ENCODE measurements around the gene ANGEL2.
"Not testable (repeated sequence)": the region's sequence is repeated elsewhere in the genome, so short reads cannot be mapped to it uniquely, and the experiment has no call there.

The ANGEL2 gene, protein sequence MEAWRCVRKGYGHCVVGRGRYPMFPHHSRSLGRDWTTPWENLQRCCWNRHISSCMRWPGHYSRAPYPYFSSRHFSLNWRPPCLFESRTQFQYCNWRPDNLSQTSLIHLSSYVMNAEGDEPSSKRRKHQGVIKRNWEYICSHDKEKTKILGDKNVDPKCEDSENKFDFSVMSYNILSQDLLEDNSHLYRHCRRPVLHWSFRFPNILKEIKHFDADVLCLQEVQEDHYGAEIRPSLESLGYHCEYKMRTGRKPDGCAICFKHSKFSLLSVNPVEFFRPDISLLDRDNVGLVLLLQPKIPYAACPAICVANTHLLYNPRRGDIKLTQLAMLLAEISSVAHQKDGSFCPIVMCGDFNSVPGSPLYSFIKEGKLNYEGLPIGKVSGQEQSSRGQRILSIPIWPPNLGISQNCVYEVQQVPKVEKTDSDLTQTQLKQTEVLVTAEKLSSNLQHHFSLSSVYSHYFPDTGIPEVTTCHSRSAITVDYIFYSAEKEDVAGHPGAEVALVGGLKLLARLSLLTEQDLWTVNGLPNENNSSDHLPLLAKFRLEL

DNA sequence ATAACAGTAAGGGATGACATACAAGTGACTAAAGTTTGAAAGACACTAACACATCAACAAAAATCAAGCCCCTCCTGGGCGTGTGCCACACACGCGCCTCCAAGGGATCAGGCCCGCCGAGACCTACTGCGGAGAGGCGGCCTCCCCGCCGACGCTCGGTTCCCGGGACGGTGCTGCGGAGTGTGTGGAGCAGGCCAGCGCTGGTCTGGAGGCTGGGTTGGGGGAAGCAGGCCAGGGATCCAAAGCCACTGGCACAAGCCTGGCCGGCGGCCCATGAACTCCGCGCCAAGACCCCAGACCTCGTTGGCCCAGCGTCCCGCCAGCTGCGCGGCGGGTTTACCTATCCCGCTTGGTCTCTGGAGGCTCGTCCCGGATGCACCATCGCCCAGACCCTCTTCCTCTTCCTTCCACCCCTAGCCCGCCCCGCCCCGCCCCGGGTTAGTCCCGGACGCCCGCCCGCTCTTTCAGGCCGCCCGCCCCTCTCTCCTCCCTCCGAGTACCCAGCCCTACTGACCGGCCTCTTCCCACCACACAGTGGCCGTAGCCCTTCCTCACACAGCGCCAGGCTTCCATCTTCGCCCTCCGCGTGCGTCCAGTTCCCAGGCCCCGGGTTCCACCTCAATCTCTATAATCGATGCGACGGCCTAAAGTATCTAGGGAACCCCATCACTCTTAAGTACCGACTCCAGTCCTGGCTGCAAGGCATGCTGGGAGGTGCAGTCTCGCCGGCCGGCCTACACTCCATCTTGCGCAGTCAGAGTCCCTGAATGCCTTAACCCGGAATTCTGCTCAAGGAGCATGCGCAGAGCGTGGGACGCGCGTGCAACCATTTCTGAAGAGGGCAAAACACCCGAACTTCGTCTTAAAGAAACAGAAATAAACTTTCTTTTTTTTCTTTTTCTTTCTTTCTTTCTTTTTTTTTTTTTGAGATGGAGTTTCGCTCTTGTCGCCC, at the start of gene ANGEL2:
ANGEL2 (minus strand) TSS at position 769 of the 952 bp plus-strand sequence; CDS start at position 573, 196 bp downstream.
- peak; percentile 98 for DNase-seq

DNA sequence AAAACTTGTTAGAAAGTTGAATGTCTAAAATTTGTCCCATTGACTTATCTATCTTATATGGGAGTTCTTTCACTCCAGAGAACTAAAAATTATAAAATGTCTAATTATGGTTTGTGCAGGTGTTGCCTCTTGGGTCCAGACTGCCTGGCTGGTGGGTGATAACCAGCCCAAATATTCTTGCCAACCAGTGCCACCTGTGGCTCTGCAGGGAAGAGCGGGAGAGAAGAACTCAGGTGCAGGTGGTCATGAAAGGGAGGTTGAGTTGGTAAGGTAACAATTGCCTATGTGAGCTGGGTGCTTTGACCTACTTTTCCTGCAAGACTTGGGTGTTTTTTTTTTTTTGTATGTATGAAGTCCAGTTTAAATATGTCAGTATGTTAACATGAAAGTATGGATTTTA, 45.6 kb upstream of the ANGEL2 start:
- no peak for DNase-seq

DNA sequence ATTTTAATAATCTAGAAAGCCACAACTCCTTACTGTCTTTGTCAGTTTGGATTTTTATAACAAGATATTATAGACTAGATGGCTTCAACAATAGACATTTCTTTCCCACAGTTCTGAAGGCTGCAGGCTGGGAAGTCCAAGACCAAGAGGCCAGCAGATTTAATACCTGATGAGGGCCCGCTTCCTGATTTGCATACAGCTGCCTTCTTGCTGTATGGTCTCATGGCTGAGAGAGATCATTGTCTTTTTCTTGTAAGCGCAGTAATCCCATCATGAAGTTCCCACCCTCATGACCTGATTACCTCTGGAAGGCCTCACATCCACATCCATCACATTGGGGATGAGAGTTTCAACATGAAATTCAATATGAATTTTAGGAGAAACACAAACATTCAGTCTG, 45.2 kb upstream of the ANGEL2 start:
- no peak for DNase-seq

DNA sequence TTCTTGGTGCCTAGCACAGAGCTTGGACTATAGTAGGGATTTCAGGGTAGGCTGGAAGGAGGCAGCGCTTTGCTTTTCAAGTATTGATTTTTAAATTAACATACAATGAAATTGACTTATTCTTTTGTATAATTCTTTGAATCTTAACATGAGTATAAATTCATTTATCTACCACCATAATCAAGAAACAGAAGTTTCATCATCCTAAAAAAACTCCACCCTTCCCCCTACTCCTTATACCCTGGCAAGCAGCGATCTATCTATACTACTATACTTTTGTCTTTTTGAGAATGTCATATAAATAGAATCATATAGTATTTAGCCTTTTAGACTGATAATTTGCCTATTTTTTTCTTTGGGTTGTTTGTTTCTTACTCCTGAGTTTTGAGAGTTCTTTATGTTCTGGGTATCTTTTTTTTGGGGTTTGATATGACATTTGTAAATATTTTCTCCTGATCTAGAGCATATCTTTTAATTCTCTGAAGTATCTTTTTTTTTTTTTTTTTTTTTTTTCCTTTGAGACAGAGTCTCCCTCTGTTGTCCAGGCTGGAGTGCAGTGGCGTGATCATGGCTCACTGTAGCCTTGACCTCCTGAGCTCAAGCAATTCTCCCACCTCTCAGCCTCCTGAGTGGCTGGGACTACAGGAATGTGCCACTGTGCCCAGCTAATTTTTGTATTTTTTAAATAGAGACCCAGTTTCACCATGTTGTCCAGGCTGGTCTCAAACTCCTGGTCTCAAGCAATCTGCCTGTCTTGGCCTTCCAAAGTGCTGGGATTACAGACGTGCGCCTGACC, 41.8 kb upstream of the ANGEL2 start:
- DNase-seq = peak; percentile 49

DNA sequence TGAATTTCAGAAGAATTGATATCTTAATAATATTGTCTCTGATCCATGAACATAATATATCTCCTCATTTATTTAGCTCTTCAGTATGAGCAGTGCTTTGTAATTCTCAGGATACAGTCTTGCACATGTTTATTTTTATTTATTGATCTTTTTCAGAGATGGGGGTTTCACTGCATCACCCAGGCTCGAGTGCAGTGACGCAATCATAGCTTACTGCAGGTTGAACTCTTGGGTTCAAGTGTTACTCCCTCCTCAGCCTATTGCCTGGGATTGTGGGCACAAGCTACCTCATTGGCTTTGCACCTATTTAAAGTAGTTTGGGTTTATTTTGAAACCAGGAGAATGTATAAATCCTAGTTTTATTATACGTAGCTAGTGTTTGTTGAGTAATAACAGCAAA, 40.1 kb upstream of the ANGEL2 start:
- no peak for DNase-seq

DNA sequence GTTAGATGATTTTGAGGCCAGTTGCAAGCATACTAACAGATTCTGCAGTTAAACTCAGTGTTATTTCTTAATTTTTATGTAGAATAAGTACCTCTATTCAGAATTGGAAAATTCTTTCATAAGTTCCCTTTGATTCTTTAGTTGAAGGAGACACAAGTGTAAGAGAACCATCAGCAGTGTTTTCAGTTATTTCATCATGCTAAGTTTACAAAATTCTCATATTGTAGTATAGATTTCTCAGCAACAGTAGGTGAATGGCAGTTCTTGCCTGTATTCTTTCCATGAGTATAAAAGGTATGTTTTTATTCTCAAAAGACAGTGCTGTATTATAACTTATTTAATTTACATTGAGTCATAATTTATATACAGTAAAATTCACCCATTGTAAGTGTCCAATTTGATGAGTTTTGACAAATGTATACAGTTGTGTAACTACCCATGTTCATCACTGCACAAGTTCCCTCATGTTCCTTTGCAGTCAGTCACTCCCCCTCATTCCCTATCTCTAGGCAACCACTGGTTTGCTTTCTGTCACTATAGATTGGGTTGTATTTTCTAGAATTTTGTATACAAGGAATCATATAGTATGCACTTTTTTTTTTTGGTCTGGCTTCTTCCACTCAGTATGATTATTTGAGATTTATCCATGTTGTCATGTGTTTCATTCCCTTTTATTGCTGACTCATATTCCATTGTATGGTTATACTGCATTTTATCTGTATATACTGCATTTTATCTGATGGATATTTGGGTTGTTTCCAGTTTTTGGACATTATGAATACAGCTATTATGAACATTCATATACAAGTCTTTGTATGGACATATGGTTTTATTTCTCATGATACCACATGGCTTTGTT, 39.3 kb upstream of the ANGEL2 start:
- peak; percentile 68 for DNase-seq

DNA sequence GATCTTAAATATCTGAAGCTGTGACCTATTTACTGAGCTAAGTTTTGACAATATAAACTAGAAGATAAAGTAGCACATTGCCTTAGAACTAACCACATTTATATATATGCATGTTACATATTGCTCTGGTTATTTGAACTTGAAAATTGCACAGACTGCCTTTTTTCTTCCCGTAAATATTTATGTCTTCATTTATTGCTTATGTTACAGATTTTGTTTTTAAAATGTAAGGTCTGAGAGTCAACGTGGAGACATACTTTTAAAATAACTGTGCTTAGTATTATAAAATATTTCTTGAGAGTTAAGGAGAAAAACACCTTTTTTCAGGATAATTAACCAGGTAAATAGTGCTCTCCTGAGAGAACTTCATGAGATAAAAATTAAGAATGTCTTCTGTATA, 38.5 kb upstream of the ANGEL2 start:
- no peak for DNase-seq

DNA sequence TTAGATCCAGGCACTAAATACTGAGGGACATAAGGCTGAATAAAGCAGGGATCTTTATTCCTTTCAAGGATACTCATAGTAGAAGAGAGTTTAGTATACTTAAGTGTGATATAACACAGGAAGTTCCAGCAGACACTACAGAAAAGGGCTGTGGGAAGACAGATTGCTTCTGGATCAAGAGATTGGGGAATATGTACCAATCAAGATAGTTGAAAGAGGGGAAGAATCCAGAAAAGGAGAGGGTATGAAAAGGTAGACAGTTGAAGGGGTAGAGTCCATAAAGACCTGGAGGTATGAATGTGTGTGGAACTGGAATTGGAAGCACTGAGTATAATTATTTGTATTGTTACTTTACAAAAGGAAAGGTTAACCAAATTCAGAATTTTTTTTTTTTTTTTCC, 37.8 kb upstream of the ANGEL2 start:
- DNase-seq = no peak

DNA sequence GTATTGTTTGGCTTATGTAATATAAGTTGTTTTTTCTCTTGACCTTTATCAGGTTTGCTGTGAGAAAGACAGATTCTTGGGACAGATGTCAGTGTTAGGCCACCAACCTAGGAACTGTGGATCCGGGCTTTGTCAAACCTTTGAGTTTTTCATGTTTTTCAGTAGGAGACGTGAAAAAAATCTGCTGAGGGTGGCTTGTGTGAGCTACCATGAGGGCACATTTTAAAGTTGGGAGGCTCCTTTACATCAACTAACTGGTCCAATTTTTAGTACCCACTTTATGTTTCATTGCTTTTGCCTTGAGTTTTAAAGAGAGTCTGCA, 36.2 kb upstream of the ANGEL2 start:
- no peak for DNase-seq

DNA sequence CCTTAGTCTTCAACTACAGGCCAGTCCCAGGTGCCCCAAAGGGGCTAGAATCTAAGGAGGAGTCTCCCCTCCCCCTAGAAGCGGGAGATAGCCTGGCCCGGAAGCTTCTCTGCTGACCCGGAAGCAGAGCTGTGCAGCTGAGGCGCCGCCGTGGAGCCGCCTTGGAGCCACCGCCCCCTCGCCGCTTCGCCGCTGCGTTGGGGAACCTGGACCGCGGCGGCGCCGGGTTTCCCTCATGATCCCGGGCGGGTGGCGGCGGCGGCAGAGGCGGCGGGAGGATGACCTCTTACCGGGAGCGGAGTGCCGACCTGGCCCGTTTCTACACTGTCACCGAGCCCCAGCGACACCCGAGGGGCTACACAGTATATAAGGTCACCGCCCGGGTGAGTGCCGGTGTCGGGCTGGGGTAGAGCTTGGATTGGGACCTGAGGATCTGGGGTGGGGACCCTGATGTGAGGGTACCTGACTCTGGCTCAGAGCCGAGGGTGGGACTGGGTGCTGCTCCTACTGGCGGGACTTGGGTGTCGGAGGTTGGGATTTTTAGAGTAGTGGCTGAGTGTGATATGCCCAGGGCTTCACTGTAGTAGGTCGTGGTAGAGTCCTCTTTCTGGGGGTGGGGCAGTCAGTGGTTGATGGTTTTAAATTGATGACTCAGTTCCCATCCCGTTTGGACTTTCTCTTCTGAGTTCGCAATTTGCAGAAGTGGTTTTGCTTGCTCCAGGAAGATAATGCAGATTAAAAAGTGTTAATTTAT, 35.6 kb upstream of the ANGEL2 start, which contains the start of gene RPS6KC1:
RPS6KC1 (plus strand) TSS at position 115 of the 754 bp plus-strand sequence; CDS start at position 279, 164 bp downstream.
- DNase-seq = peak; percentile 93

DNA sequence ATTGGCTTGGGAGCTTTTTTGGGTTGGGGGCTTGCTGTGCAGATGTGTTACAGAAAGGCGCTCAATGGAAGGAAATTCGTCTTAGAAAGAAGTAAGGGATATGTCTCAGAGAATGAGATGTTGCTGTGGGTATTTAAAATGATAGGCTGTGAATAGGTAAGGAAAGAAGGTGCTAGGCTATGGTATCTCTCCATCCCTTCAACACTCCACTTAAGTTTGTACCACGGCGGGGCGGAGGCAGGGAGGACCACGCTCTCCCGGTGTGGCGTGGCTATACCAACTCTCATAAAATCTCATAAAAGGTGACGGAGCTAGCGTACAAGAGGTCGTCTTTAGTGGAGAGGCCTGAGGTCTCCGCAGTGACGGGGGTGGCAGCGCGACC, 35.1 kb upstream of the ANGEL2 start:
- DNase-seq = no peak

DNA sequence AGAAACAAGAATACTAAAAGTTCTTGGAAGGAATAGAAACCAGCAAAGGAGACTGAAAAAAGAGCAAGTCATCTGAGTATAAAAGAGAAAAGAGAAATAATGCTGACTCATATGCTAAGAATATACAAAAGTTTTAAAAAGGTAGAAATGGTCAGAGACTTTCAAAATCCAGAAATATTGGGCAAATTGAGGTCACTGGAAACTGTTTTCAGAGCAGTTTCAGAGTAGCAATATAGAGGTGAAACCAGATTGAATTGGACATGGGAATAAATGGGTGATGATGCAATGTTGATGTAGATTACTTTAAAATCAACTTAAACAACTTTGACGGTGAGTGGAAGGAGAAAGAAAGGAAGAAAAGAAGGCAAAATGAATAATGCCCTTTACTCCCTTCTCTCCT, 33.6 kb upstream of the ANGEL2 start:
- no peak for DNase-seq

DNA sequence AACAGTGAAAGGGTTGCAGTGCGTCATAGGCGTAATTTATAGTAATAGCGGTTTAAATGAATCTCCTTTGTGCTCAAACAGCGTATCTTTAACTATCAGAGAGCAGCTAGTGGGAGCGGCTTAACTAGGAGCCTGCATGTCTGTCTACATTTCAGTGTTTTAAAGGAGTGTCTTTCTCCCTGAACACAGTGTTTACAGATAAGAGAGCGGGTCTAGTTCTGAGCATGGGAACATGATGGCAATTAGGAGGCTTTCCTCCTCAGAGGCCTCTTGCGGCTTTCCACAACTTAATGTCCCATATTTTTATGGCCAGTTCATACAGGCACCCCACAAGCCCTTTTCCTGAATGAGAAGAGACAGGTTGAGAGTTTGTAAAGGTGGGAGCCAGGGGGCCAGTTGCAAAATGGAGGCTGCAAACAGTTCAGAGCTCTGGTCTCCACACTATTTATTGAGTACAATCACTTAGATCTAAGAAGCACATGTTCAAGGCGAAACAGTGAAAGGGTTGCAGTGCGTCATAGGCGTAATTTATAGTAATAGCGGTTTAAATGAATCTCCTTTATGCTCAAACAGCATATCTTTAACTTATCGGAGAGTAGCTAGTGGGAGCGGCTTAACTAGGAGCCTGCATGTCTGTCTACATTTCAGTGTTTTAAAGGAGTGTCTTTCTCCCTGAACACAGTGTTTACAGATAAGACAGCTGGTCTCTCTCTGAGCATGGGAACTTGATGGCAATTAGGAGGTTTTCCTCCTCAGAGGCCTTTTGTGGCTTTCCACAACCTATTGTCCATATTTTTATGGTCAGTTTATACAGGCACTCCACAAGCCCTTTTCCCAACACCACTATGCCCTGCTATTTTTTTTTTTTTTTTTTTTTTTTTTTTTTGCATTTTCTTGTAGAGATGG, 29.9 kb upstream of the ANGEL2 start:
- DNase-seq = peak; percentile 61

DNA sequence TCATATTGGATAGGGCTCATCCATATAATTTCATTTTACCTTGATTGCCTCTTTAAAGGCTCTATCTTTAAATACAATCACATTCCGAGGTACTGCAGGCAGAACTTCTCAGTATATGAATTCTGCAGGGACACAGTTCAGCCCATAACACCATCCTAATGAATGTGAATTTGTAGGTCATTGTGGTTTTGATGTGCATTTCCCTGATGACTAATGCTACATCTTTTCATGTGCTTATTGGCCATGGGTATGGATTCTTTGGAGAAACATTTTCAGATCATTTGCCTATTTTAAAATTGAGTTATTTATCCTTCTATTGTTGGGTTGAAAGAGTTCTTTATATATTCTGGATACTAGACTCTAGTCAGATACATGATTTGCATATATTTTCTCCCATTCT, 25.8 kb upstream of the ANGEL2 start:
- peak; percentile 40 for DNase-seq

DNA sequence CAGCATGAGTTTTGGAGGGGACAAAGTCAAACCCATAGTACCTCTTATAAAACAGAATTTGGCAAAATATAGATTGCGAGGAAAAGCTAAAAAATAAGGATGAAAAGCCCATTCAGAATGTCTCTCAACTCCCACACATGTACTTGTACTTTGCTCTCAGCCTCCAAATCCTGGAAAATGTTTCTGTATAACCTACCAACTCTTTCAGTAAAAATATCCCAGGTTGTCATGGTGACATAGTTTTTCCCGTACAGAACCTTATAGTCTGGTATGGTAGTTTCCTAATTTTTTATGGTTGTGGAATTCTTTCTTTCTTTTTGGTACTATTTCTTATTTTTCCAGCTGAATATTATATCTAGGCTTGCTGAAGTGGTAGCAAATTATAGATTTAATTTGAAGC, 19.9 kb upstream of the ANGEL2 start:
- DNase-seq = no peak

DNA sequence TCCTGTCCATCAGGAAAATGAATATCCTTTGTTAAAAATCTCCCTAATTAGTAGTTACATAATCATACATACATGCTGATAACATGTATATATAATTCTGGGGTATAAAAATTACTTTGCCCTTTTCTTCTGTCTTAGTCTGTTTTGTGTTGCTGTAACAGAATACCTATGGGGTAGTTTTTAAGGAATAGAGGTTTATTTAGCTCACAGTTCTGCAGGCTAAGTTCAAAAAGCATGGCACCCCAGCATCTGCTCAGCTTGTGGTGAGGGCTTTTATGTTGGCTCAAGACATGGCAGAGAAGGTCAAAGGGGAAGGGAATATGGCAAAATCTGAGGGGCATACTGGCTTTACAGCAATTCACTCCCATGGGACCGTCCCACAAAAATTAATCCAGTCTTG, 19.0 kb upstream of the ANGEL2 start:
- DNase-seq = no peak

DNA sequence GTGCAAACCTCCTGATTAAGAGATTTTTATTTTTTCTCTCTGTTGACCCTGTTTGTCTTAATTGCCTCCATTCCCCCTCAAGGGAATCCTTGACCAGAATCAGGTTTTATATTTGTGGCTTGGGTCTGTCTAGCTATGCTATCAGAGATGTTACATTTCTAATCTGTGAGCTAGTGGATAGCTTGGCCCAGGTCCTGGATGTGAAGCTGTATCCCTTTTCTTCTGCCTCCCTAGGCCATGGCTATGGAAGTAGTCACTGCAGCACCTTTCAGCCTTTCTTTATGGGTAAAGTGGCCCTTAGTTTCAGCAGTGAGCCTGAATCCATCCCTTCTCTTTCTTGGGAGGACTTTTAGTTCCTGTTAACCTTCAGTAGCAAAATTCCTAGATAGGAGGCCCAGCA, 17.0 kb upstream of the ANGEL2 start:
- DNase-seq = no peak

DNA sequence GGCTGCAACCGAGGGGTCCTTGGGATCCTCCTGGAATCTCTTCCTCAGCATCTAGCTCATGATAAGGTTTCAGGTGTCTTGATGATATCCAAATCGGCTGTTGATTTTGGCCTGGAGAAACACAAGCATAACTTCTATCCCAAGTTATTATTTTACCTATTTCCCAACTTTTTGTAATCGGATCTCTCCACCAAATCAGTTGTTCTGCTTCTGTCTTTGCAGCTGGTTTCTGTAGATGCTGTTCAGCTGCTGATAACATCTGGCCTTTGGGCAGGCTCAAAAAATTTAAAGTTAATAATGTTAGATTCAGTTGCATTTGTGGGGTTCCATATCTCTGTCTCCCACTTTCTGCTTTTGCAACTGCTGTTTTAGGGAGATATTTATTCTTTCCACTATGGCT, 11.4 kb upstream of the ANGEL2 start:
- DNase-seq = not testable (repeated sequence)

DNA sequence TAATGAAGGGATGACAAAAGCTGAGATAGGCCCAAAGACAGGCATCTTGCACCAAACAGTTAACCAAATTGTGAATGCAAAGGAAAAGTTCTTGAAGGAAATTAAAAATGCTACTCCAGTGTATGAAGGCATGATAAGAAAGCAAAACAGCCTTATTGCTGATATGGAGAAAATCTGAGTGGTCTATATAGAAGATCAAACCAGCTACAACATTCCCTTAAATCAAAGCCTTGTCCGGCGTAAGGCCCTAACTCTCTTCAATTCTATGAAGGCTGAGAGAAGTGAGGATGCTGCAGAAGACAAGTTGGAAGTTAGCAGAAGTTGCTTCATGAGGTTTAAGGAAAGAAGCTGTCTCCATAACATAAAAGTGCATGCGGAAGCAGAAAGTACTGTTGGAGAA, 4.3 kb upstream of the ANGEL2 start:
- DNase-seq = no peak

DNA sequence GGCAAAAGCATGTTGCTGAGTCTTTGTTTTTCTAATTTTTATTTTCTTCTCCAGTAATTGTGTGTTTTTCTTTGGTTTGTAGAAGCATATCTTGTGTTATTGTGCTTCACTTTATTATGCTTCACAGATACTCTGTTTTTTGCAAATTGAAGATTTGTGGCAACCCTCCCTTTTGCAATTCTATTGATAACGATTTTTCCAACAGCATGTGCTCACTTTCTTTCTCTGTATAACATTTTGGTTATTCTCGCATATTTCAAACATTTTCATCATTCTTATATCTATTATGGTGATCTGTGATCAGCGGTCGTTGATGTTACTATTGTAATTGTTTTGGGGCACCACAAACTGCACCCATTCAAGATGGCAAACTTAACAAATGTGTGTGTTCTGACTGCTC, 3.8 kb upstream of the ANGEL2 start:
- DNase-seq = no peak
